HepG2 (cell line): ENCODE measurements around the gene TRAPPC12. TPM values are rescaled to one million over a fixed set of nuclear protein-coding genes. Genes with fewer than 3 reads are reported as not detected.

Experiments
- ATAC-seq: fragments of 200-7000 bp; cut with Tn5 transposase; 3 replicates; pipeline ENCODE4 v1.9.1; 2020; ENCODE audit warnings: mild to moderate bottlenecking, moderate library complexity
- BruUV-seq: library from RNA; stranded (reverse); fragments of 400-500 nt; replicated peaks from 2 replicates; lab custom pipeline; 2021; lab: Mats Ljungman, UMichigan
- CTCF ChIA-PET: fragments of 300-600 bp; formaldehyde crosslinking; extraction: SDS; loops from one replicate; lab custom pipeline; 2021; ENCODE audit warnings: low total read pairs, inconsistent platforms, low intra/inter-chr PET ratio; lab: Yijun Ruan, JAX
- POLR2A ChIA-PET: fragments of 350-600 bp; sonication (Branson Sonifier 250); formaldehyde crosslinking; loops from one replicate; lab custom pipeline; 2020; ENCODE audit warnings: antibody characterized with exemption, inconsistent platforms; lab: Yijun Ruan, JAX
- DNase-seq: peaks from one replicate; pipeline ENCODE4 v3.0.0-alpha.2; 2015; ENCODE audit warnings: low spot score
- FAIRE-seq: peaks from 3 replicates; lab custom pipeline; 2011; peaks lifted over from hg19 to GRCh38; lab: Jason Lieb, UNC
- H2AFZ ChIP-seq: one replicate; pipeline ENCODE4 v1.6.1; 2011; ENCODE audit warnings: low read length, inconsistent platforms
- H3K27ac ChIP-seq: fragments of 300-600 bp; 3 replicates; pipeline ENCODE4 v1.8.0; 2011; ENCODE audit warnings: mixed run types, mild to moderate bottlenecking, mixed read lengths, low read length, inconsistent platforms; ENCODE audit not compliant: insufficient read depth; ENCODE audit errors: extremely low read length
- H3K27me3 ChIP-seq, 2 experiments: fragments of 200-600 bp in 1 of 2; 2 replicates in 1 of 2; 3 replicates in 1 of 2; pipeline versions ENCODE4 v1.6.0 to v1.8.0; 2011; ENCODE audit warnings: low read length in 2 of 2, mild to moderate bottlenecking in 2 of 2, moderate library complexity in 2 of 2, inconsistent platforms in 1 of 2; ENCODE audit not compliant: insufficient read depth in 2 of 2, control insufficient read depth in 1 of 2
- H3K36me3 ChIP-seq, 2 experiments: fragments of 200-600 bp in 1 of 2; replicated peaks in 1 of 2; 2 replicates in 1 of 2; 3 replicates in 1 of 2; pipeline versions ENCODE4 v1.5.1 to v1.8.0; 2011; ENCODE audit warnings: low read length in 2 of 2, inconsistent platforms in 1 of 2; ENCODE audit not compliant: insufficient read depth in 2 of 2, control insufficient read depth in 1 of 2
- H3K4me1 ChIP-seq: 2 replicates; pipeline ENCODE4 v1.5.1; 2012; ENCODE audit warnings: low read length, inconsistent platforms; ENCODE audit not compliant: insufficient read depth
- H3K4me2 ChIP-seq: 2 replicates; pipeline ENCODE4 v1.6.0; 2011; ENCODE audit warnings: low read depth, low read length, inconsistent platforms
- H3K4me3 ChIP-seq, 3 experiments: fragments of 200-600 bp in 1 of 3; sonication (generic), shearing (Covaris generic) in 1 of 3; replicated peaks in 1 of 3; 2 replicates each; pipeline ENCODE4 v1.5.1; 2011 to 2016; ENCODE audit warnings: low read length in 3 of 3, inconsistent platforms in 2 of 3, low read depth in 2 of 3, mild to moderate bottlenecking in 2 of 3, control low read depth in 1 of 3, mixed read lengths in 1 of 3; ENCODE audit not compliant: insufficient read depth in 1 of 3
- H3K79me2 ChIP-seq: one replicate; pipeline ENCODE4 v1.6.1; 2011; ENCODE audit warnings: low read length, inconsistent platforms; ENCODE audit not compliant: insufficient read depth
- H3K9ac ChIP-seq: 2 replicates; pipeline ENCODE4 v1.6.0; 2011; ENCODE audit warnings: mild to moderate bottlenecking, low read depth, low read length, inconsistent platforms; ENCODE audit not compliant: insufficient read depth
- H3K9me3 ChIP-seq: 2 replicates; pipeline ENCODE4 v1.5.1; 2012; ENCODE audit warnings: mild to moderate bottlenecking, low read length
- H4K20me1 ChIP-seq: 2 replicates; pipeline ENCODE4 v1.6.0; 2011; ENCODE audit warnings: inconsistent platforms, mild to moderate bottlenecking, low read length, moderate library complexity; ENCODE audit not compliant: insufficient read depth
- FOXC1 ChIP-seq: sonication (generic); formaldehyde crosslinking; IDR thresholded peaks from 2 replicates; pipeline ENCODE4 v1.8.0; 2022; ENCODE audit warnings: mild to moderate bottlenecking, missing genetic modification reagents, borderline replicate concordance
- NFE2L1 ChIP-seq: sonication (generic); formaldehyde crosslinking; IDR thresholded peaks from 2 replicates; pipeline ENCODE4 v1.4.0; 2020; ENCODE audit warnings: missing genetic modification reagents, mild to moderate bottlenecking, borderline replicate concordance
- NFKBIZ ChIP-seq: IDR thresholded peaks from 2 replicates; pipeline ENCODE4 v1.6.1; 2018; ENCODE audit warnings: missing genetic modification reagents, missing compliant biosample characterization
- SP1 ChIP-seq, 2 experiments: fragments of 450-650 bp in 1 of 2; sonication (generic) in 1 of 2; formaldehyde crosslinking in 1 of 2; IDR thresholded peaks; 2 replicates each; pipeline versions ENCODE4 v1.4.0 to v1.6.1; 2016 to 2020; ENCODE audit warnings: missing genetic modification reagents in 1 of 2
- SUZ12 ChIP-seq: fragments of 150-350 bp; IDR thresholded peaks from 2 replicates; pipeline ENCODE4 v1.6.1; 2014; ENCODE audit warnings: low read depth, low read length
- TBX2 ChIP-seq: sonication (generic); formaldehyde crosslinking; IDR thresholded peaks from 2 replicates; pipeline ENCODE4 v1.5.0; 2020; ENCODE audit warnings: missing genetic modification reagents, mild to moderate bottlenecking, borderline replicate concordance
- ZNF567 ChIP-seq: sonication (generic); formaldehyde crosslinking; IDR thresholded peaks from 2 replicates; pipeline ENCODE4 v1.8.1; 2023; ENCODE audit warnings: mild to moderate bottlenecking, missing genetic modification reagents, borderline replicate concordance
- ZNF780A ChIP-seq: sonication (generic); formaldehyde crosslinking; IDR thresholded peaks from 2 replicates; pipeline ENCODE4 v1.8.0; 2022; ENCODE audit warnings: mild to moderate bottlenecking, missing genetic modification reagents, moderate library complexity
- ZSCAN22 ChIP-seq: sonication (generic); formaldehyde crosslinking; IDR thresholded peaks from 2 replicates; pipeline ENCODE4 v1.4.0; 2020; ENCODE audit warnings: mild to moderate bottlenecking, missing genetic modification reagents
- WGBS: methylation state at CpG from one replicate; pipeline ENCODE4 v1.1.6; 2017; ENCODE audit warnings: low lambda C conversion rate; 5-methylcytosine and 5-hydroxymethylcytosine counted together
- in situ Hi-C: cut with HindIII; loops from 2 replicates; pipeline ENCODE4 v1.10.0; 2017; ENCODE audit warnings: low pct_unique_long_range_greater_than_20kb; ENCODE audit not compliant: extremely low pct_ligation_motif_present
- intact Hi-C: fragments of 100-400 bp; cut with micrococcal nuclease; formaldehyde crosslinking; loops from one replicate; pipeline ENCODE4 v1.10.0; 2022; ENCODE audit not compliant: unreplicated experiment
- polyA plus RNA-seq, 8 experiments: library from polyadenylated mRNA; depleted of rRNA in 3 of 8; stranded (reverse) in 7 of 8; unstranded in 1 of 8; fragments of >200 nt; fragmentation: Illumina TruSeq in 4 of 8; extraction: Trizol in 4 of 8; gene quantifications; 2 replicates each; pipeline versions ENCODE4 v1.2.1 to v1.2.3, GENCODE V29; 2011 to 2016; ENCODE audit warnings: low read depth in 4 of 8, missing spikeins in 1 of 8, mixed read lengths in 1 of 8; ENCODE audit not compliant: insufficient read depth in 1 of 8
- total RNA-seq, 5 experiments: library from RNA; depleted of rRNA; stranded (reverse); fragments of >200 nt; fragmentation: Illumina TruSeq; extraction: Trizol; gene quantifications; 2 replicates each; pipeline ENCODE4 v1.2.3, GENCODE V29; 2016; ENCODE audit warnings: low read depth in 1 of 5
- TF ChIP-seq, protein P1 (sequence below): sonication (generic); formaldehyde crosslinking; IDR thresholded peaks from 2 replicates; pipeline ENCODE4 v1.4.0; 2020; ENCODE audit warnings: missing genetic modification reagents
- TF ChIP-seq, protein P2 (sequence below): sonication (generic); formaldehyde crosslinking; IDR thresholded peaks from 2 replicates; pipeline ENCODE4 v1.8.1; 2022; ENCODE audit warnings: mild to moderate bottlenecking, missing genetic modification reagents

Gene TRAPPC12
- total and polyA plus RNA-seq, 2 of the 13 experiments (the other 11 are each of a cell fraction or from before 2014, with no cell fraction given) = 46.4 to 97.7 TPM

DNA sequence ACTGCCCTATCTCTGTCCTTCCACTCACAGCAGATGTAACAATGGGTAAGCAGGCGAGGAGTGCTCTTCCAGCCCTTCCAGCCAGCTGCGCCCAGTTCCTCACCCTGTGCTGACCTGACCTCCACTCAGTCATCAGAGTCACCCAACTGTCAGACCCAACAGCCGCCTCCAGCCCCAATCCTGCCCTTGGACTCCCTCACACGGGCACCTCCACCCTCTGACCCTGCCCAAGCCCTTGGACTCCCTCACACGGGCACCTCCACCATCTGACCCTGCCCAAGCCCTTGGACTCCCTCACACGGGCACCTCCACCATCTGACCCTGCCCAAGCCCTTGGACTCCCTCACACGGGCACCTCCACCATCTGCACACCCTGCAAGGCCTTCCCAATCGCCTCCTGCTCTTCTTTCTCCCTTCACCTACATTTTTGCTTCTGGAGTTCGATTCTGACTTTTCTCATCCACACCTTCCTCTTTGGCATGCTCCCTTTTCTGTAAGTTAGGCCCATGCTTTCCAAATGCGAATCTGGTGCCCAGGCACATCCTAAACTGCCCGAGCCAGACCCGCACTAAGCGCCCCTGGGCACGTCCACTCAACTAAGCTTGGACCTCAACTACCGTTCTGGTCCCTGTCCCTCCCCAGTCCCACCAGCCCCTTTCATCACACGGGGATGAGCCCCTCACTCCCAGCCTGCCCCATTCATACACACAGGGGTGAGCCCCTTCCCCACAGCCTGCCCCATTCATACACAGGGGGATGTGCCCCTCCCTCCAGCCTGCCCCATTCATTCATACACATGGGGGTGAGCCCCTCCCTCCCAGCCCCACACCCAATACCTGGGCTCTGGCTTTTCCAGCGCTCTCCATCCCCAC is 17.7 kb upstream of the TRAPPC12 start:
- ChIA-PET POLR2A (no interaction called here), CTCF (no interaction called here)
- intact Hi-C loops = no loop called here
- 89% methylated on average over 17 of the region's 17 CpGs for WGBS
- Histone ChIP-seq H3K79me2 (peaks cover 77% of the 10 kb centered on the region), H3K27me3 (no peaks in the 10 kb centered on the region), H3K9me3 (no peaks in the 10 kb centered on the region), H3K4me2 (no peak overlapping the region), H2AFZ (no peak overlapping the region), H3K4me3 (no peak overlapping the region), H4K20me1 (peaks cover 2% of the 10 kb centered on the region; the same call in 1 of the 2 replicates), H3K4me1 (peaks cover 17% of the 10 kb centered on the region), H3K36me3 (no peaks in the 10 kb centered on the region; a peak in 2 of 5 replicates), H3K9ac (no peak overlapping the region), H3K27ac (no peak overlapping the region)
- FAIRE-seq (no peak), ATAC-seq (no peak; the same call in 2 of the 3 replicates), DNase-seq (no peak)
- in situ Hi-C loops = no loop called here
- TF ChIP-seq ZNF780A (CRISPR knock-in tag) (no peak), ZSCAN22 (peak; percentile 94)
- no TSS peak for BruUV-seq

DNA sequence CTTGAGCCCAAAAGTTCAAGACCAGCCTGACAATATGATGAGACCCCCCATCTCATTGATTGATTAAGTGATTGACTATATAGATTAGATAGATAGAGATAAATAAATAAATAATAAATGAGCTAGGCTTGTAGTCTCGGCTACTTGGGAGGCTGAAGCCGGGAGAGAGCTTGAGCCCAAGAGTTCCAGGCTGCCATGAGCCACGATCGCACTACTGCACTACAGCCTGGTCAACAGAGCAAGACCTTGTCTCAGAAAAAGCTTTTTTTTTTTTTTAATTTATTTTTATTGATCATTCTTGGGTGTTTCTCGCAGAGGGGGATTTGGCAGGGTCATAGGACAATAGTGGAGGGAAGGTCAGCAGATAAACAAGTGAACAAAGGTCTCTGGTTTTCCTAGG is 14.3 kb upstream of the TRAPPC12 start:
- peaks cover 47% of the 10 kb centered on the region for H3K4me1 ChIP-seq
- no peaks in the 10 kb centered on the region for H3K9me3 ChIP-seq
- H3K4me3 ChIP-seq = no peak overlapping the region
- no peak overlapping the region for H3K4me2 ChIP-seq
- ATAC-seq (peak; percentile 23; the same call in 1 of the 3 replicates), DNase-seq (no peak), FAIRE-seq (no peak)
- peaks cover 80% of the 10 kb centered on the region for H3K79me2 ChIP-seq
- no peaks in the 10 kb centered on the region; a peak in 2 of 5 replicates for H3K36me3 ChIP-seq
- in situ Hi-C loops = no loop called here
- 81% methylated on average over 5 of the region's 5 CpGs for WGBS
- ChIA-PET CTCF (no interaction called here), POLR2A (interaction anchor here (1.3 to 2.8 kb wide), 3 partner anchors 13 to 40 kb away, joined by 4 to 13 read pairs (median 4); partner anchors contain the start of genes EIPR1 and TRAPPC12)
- H2AFZ ChIP-seq = no peak overlapping the region
- no peak overlapping the region for H3K9ac ChIP-seq
- H3K27me3 ChIP-seq = no peaks in the 10 kb centered on the region
- no TSS peak for BruUV-seq
- intact Hi-C loops = no loop called here
- peaks cover 2% of the 10 kb centered on the region; the same call in 1 of the 2 replicates for H4K20me1 ChIP-seq
- H3K27ac ChIP-seq = no peak overlapping the region
- no peak for TF ChIP-seq SUZ12
- TF ChIP-seq, protein P1, sequence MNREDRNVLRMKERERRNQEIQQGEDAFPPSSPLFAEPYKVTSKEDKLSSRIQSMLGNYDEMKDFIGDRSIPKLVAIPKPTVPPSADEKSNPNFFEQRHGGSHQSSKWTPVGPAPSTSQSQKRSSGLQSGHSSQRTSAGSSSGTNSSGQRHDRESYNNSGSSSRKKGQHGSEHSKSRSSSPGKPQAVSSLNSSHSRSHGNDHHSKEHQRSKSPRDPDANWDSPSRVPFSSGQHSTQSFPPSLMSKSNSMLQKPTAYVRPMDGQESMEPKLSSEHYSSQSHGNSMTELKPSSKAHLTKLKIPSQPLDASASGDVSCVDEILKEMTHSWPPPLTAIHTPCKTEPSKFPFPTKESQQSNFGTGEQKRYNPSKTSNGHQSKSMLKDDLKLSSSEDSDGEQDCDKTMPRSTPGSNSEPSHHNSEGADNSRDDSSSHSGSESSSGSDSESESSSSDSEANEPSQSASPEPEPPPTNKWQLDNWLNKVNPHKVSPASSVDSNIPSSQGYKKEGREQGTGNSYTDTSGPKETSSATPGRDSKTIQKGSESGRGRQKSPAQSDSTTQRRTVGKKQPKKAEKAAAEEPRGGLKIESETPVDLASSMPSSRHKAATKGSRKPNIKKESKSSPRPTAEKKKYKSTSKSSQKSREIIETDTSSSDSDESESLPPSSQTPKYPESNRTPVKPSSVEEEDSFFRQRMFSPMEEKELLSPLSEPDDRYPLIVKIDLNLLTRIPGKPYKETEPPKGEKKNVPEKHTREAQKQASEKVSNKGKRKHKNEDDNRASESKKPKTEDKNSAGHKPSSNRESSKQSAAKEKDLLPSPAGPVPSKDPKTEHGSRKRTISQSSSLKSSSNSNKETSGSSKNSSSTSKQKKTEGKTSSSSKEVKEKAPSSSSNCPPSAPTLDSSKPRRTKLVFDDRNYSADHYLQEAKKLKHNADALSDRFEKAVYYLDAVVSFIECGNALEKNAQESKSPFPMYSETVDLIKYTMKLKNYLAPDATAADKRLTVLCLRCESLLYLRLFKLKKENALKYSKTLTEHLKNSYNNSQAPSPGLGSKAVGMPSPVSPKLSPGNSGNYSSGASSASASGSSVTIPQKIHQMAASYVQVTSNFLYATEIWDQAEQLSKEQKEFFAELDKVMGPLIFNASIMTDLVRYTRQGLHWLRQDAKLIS (CRISPR knock-in tag) = no peak
- TF ChIP-seq, protein P2, sequence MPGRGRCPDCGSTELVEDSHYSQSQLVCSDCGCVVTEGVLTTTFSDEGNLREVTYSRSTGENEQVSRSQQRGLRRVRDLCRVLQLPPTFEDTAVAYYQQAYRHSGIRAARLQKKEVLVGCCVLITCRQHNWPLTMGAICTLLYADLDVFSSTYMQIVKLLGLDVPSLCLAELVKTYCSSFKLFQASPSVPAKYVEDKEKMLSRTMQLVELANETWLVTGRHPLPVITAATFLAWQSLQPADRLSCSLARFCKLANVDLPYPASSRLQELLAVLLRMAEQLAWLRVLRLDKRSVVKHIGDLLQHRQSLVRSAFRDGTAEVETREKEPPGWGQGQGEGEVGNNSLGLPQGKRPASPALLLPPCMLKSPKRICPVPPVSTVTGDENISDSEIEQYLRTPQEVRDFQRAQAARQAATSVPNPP = no peak
- no peak for TF ChIP-seq NFE2L1 (CRISPR knock-in tag)
- no peak for TF ChIP-seq SP1 (IDR thresholded peaks at IDR 0.05)
- no peak for TF ChIP-seq SP1 (CRISPR knock-in tag; IDR thresholded peaks at IDR 0.05)
- no peak for TF ChIP-seq ZNF567 (CRISPR knock-in tag)
- TF ChIP-seq NFKBIZ (CRISPR knock-in tag) = no peak
- TF ChIP-seq FOXC1 (CRISPR knock-in tag) = no peak
- no peak for TF ChIP-seq TBX2 (CRISPR knock-in tag)
